K562 (cell line): ENCODE data around the gene TNFSF15. TPM values are rescaled to one million over a fixed set of nuclear protein-coding genes. Genes with fewer than 3 reads are reported as not detected.

ENCODE experiments used
- REST ChIP-seq, 2 experiments: fragments of 450-650 bp; formaldehyde crosslinking in 1 of 2; IDR thresholded peaks; 2 replicates each; pipeline versions ENCODE4 v1.4.0 to v1.6.1; 2014 to 2020; ENCODE audit warnings: mild to moderate bottlenecking in 2 of 2, borderline replicate concordance in 1 of 2, low read depth in 1 of 2
- STAT5A ChIP-seq: IDR thresholded peaks from 2 replicates; pipeline ENCODE4 v1.6.1; 2012; ENCODE audit warnings: low read length, inconsistent platforms, borderline replicate concordance
- TAL1 ChIP-seq: fragments of 450-650 bp; IDR thresholded peaks from 2 replicates; pipeline ENCODE4 v1.6.1; 2016; ENCODE audit warnings: mild to moderate bottlenecking
- TSC22D4 ChIP-seq: fragments of 450-650 bp; IDR thresholded peaks from 2 replicates; pipeline ENCODE4 v1.6.1; 2016; ENCODE audit warnings: missing genetic modification characterization, missing biosample characterization, control low read depth
- polyA plus RNA-seq, 8 experiments: library from polyadenylated mRNA; depleted of rRNA in 4 of 8; stranded (reverse) in 5 of 8; unstranded in 3 of 8; fragments of >200 nt; fragmentation: Nextera tagmentation in 2 of 8; fragmentation: Illumina TruSeq in 1 of 8; extraction: Ambion mirVana in 2 of 8; extraction: Trizol in 1 of 8; gene quantifications; 2 replicates each; pipeline versions ENCODE4 v1.2.1 to v1.2.3, GENCODE V29; 2011 to 2014; ENCODE audit warnings: inconsistent platforms in 1 of 8, missing spikeins in 1 of 8
- total RNA-seq, 7 experiments: library from RNA; depleted of rRNA in 6 of 7; stranded (reverse); fragments of >200 nt in 6 of 7; fragmentation: Illumina TruSeq in 2 of 7; extraction: Trizol in 2 of 7; gene quantifications; 2 replicates each; pipeline versions ENCODE4 v1.2.1 to v1.2.3, GENCODE V29; 2011 to 2021; ENCODE audit warnings: low replicate concordance in 1 of 7

The TNFSF15 gene
- total and polyA plus RNA-seq, 9 of the 15 experiments (the other 6 are each of a cell fraction or from before 2014, with no cell fraction given), result not detected

DNA sequence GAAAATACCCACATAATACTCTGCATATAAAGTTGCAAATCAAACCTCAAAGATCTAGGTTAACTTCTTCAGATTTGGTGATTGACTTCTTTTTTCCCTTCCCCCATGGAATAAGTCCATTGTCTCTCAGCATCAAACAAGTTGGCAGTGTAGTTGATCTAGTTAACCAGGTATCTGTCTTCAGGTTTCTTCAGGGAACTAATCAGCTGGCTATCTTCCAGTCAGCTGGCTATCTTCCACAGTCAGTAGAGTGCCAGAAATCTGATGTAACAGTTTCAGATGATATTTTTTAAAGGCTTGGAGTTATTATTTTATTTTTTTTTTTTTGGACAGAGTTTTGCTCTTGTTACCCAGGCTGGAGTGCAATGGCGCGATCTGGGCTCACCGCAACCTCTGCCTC lies 16.8 kb downstream of the TNFSF15 start (continued):
- TF ChIP-seq REST (IDR thresholded peaks at IDR 0.05; ENCODE audit: borderline replicate concordance), result no peak
- TF ChIP-seq REST (CRISPR knock-in tag; IDR thresholded peaks at IDR 0.05; ENCODE audit: low read depth), result no peak
- no peak for TF ChIP-seq TSC22D4 (tag)
- TF ChIP-seq TAL1, result no peak
- TF ChIP-seq STAT5A, result no peak
